Stimulated activated CD8-positive, alpha-beta memory T cell treated with anti-CD3 and anti-CD28 coated beads, Interleukin-7, amount 100 ng/mL, for 4 hours (primary cell): ENCODE results near the gene MAGED4.
"Not testable (repeated sequence)": the region's sequence is repeated elsewhere in the genome, so short reads cannot be mapped to it uniquely, and the experiment has no call there.

Experiments
- DNase-seq, 2 donors: peaks; one replicate each; pipeline ENCODE4 v3.0.0-alpha.2; 2020; ENCODE audit warnings: low read depth in 2 of 2

Gene MAGED4

GRCh38 chrX:52184440-52185077 lies at the start of gene MAGED4:
TSS of gene MAGED4 (plus strand) at chrX:52184888. CDS start at chrX:52185923, 1,035 bp downstream.
- DNase-seq = not testable (repeated sequence)

DNA sequence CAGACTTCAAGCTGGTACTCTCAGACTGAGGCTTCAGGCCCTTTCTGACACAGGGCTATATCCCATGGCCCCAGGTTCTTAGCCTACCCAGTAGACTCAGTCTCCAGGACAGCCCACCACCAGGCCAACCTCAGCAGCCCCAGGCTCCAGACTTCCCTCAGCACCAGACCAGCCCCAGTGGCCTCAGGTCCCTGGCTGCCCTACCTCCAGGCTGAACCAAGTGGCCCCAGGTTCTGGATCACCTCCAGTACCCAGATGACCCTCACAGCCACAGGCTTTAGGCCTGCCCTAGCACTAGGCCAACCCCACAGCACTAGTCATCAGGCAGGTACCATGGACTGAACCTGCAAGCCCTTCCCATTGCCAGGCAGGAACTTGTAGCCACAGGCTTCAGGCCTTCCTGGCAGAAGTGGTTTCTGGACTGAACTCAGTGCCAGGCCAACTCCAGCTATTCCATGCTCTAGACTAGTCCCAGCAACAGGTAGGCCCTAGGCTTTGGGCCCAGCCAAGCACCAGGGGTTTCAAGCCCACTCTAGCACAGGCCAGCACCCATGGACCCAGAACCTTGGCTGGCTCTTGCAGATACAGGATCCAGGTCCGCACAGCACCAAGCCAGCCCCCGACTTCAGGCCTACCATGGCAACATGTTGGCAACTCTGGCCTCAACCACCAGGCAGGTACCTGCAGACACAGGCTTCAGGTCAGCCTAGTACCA lies 45.7 kb upstream of the MAGED4 start:
- no peak for DNase-seq

DNA sequence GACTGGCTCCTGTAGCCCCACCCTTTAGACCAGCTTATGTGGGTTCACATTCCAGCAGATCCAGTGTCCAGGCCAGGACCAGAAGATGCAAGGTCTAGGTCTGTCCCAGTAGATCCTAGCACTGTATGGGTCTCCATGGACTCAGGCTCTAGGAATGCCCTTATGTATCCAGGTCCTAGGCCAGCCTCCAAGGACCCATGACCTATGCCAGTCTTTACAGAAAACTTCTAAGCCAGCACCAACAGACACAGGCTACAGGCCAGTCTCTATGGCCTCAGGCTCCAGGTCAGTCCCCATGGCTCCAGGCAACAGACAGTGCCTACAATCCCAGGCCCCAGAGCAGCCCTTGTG lies 45.2 kb upstream of the MAGED4 start:
- no peak for DNase-seq

GRCh38 chrX:52140020-52140419 lies 44.7 kb upstream of the MAGED4 start:
- no peak for DNase-seq

GRCh38 chrX:52150667-52151066 lies 34.0 kb upstream of the MAGED4 start:
- not testable (repeated sequence) for DNase-seq

DNA sequence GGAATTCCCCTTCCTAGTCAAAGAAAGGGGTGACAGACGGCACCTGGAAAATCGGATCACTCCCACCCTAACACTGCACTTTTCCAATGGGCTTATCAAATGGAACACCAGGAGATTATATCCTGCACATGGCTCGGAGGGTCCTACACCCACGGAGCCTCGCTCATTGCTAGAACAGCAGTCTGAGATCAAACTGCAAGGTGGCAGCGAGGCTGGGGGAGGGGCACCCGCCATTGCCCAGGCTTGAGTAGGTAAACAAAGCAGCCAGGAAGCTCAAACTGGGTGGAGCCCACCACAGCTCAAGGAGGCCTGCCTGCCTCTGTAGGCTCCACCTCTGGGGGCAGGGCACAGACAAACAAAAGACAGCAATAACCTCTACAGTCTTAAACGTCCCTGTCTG lies 24.5 kb upstream of the MAGED4 start:
- DNase-seq = not testable (repeated sequence)

- no peak for DNase-seq
Observed at GRCh38 chrX:52166840-52167239, 17.8 kb upstream of the MAGED4 start.

DNA sequence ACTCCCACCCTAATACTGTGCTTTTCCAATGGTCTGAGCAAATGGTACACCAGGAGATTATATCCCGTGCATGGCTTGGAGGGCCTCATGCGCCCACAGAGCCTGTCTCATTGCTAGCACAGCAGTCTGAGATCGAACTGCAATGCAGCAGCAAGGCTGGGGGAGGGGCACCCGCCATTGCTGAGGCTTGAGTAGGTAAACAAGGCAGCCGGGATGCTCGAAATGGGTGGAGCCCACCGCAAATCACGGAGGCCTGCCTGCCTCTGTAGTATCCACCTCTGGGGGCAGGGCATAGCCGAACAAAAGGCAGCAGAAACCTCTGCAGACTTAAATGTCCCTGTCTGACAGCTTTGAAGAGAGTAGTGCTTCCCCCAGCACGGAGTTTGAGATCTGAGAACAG lies 13.6 kb upstream of the MAGED4 start:
- not testable (repeated sequence) for DNase-seq

- not testable (repeated sequence) for DNase-seq
Observed at GRCh38 chrX:52185078-52185453, 378 bp downstream of the MAGED4 start.

- not testable (repeated sequence) for DNase-seq
Observed at GRCh38 chrX:52211405-52211804, 26.7 kb downstream of the MAGED4 start.

DNA sequence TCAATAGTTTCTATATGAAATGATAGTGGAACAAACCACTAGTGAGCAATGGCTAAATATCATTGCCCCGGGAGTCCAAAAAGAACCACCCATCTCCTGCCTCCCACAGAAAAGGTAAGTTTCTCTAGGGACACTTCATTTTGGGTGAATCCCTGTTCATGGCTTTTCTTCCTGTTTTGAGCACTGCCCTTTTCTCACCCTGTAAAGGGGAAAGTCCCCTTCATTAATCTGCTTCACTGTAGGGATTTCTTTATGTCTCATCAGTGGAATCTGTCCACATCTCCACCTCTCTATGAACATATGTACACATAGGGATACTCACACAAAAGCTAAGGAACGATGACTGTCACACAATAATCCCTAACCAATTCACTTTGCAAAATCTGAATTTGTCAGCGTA lies 28.6 kb downstream of the MAGED4 start:
- DNase-seq = no peak

GRCh38 chrX:52216541-52216940 lies 31.9 kb downstream of the MAGED4 start:
- DNase-seq = no peak

- DNase-seq = no peak
Observed at GRCh38 chrX:52217494-52218160, 32.9 kb downstream of the MAGED4 start.

DNA sequence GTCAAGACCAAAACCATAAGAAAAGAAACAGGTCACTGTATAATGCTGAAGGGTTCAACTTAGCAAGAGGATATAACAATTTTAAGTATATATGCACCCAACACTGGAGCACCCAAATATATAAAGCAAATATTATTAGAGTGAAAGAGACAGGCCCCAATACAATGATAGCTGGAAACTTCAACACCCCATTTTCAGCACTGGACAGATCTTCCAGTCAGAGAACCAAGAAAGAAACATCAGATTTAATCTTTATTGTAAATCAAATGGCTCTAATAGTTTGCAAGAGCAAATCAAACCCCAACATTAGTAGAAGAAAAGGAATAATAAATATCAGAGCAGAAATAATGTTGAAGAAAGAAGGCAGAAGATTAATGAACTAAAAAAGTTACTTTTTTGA lies 36.2 kb downstream of the MAGED4 start:
- no peak for DNase-seq
